Activated CD4-positive, alpha-beta T cell treated with anti-CD3 and anti-CD28 coated beads, Interleukin-2, amount 50 U/mL, for 16 hours (primary cell): ENCODE data around the gene PKIB.

Source experiments
- DNase-seq: peaks from one replicate; pipeline ENCODE4 v3.0.0-alpha.2; 2020

The PKIB gene

DNA sequence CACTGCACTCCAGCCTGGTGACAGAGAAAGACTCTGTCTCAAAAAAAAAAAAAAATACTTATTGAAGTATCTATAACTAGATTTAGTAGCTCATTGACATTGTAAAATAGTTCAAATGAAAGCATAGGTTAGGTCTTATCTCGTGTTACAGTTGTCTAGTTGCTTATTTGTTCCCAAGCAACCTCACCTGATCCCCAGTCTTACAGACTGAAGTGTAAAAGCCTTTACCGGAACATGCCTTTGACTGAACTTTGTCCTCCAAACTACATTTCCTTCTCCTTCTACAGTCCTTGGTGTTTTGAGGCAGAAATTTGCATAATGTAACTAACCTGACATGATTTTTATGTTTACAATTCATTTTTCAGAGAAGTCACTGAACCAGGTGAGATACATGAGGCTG is 61.0 kb downstream of the PKIB start:
- DNase-seq: no peak

- DNase-seq: no peak
These were observed 63.2 kb downstream of the PKIB start for GRCh38 chr6:122673343-122673961.

- no peak for DNase-seq
These were observed 65.9 kb downstream of the PKIB start for GRCh38 chr6:122676146-122676545.

DNA sequence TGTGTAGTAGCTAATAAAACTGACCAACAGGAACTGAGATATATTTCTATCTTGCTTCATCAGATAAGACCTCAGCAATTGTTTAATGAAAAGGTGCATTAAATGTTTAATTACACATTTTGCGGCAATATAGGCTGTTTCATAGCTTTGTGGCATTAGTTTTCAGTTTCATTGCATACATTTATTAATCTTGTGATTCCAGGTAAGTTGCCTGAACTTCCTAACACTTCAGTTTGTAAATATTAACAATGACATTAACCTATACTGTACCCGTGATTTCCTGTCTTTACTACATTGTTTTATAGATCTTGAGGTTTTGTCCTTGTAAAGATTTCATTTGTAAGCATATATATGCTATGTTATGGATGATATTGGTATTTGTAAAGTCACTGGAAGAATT is 66.5 kb downstream of the PKIB start:
- no peak for DNase-seq

DNA sequence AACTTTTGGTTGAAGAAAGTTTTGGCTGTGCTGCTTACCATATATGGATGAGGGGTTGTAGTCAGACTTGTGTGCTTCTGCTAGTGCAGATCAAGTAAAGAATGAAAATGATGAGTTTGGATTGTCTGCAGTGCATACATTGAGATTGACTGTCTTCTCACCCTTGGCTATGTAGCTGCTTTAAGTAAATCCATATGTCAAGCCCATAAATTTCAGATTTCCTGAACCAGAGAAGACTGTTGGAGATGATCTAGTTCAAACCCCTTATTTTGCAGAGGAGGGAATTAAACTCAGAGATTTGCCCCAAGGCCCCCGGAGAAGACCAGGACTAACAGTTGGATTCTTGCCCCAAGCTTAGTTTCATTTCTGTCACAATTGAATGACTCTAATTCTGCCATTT is 67.2 kb downstream of the PKIB start:
- no peak for DNase-seq

GRCh38 chr6:122678841-122679240 is 68.6 kb downstream of the PKIB start:
- DNase-seq: no peak

DNA sequence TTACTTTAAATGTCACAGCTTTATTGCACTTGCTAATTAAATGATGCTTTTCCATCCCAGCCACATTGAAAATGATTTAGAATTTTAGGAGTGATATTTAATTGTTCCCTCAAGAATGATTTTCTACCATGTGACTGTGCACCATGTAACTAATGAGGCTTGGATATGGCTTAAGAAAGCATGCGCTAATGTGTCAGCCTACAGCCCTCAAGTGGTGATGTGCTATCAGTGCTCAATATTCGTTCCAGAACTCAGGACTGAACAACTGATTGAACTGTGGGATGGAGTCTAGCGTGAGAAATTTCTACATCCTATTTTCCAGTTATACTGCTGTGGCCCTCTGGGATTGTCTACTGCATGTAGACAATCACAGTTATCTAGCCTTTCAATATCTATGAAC is 71.5 kb downstream of the PKIB start:
- no peak for DNase-seq

DNA sequence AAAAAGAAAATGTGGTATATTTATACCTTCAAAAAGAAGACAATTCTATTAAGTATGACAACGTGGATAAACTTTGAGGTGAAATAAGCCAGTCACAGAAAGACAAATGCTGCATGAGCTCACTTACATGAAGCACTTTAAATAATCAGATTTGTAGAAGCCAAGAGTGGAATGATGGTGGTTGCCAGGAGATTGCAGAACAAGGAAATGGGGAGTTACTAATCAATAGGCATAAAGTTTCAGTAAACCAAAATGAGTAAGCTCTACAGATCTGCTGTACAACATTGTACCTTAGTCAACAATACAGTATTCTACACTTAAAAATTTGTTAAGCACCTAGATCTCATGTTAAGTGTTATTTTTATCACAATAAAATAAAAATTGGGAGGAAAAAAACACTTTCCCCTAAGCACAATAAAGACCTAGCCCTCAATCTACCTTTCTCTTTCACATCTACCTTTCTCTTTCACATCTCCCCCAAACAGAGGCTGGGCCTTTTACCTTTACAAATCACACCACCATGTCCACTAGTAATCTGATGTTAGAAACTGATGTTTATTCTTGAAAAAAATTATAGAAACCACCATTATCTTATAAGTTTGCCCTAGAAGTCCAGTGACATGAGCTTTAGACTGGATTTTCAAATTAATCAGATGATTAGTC is 73.9 kb downstream of the PKIB start:
- DNase-seq: no peak

DNA sequence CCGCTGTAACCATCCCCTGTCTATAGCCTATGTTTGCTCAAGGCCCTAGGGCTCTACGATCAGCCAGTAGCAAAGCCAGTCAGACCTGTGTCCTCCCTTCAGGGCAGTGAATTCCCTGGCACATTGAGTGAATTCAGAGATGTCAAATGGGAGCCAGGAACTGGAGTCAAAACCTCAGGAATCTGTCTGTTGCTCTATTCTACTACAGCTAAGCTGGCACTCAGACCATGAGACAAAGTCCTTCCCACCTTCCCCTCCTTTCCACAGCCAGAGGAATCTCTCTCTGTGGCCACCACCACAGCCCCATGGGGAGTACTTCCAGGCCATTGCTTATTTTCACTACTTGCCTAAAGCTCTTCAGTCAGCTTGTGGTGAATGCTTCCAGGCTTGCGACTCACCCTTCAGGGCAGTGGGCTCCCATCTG is 82.0 kb downstream of the PKIB start:
- DNase-seq: no peak

DNA sequence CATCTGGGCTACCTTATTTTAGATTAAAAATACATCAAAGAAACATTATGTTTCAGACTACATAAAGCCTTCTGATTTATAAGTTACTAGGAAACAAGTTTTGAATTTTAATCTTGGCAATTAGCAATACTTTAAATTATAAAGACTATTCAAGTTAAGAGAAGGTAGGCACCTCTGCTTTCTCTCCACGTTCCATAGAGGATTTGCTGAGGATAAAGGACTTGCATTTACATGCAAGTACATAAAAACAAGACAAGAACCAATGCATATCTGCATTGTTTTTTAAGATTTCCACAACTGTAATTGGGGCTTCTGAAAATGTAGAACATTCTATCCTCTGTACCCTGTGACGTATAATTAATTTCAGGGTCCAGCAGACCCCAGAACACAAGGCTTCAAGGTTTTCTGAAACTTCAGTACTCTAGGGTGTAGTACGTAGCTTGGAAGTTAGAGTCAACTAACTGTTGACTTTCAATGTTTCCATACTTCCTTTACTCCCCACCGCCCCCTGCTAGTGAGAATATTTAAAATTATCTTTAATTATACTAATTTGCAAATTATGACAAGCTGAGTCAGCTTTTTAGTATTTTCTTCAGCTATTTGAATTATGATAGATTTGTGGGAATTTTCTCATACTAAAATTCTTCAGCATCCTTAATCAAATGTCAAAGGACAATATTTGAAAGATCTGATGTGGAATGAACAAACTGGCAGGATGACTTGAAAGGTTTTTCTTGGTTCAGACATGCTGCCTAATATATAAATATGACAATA is 82.8 kb downstream of the PKIB start:
- no peak for DNase-seq

GRCh38 chr6:122694075-122694474 is 83.9 kb downstream of the PKIB start:
- no peak for DNase-seq

DNA sequence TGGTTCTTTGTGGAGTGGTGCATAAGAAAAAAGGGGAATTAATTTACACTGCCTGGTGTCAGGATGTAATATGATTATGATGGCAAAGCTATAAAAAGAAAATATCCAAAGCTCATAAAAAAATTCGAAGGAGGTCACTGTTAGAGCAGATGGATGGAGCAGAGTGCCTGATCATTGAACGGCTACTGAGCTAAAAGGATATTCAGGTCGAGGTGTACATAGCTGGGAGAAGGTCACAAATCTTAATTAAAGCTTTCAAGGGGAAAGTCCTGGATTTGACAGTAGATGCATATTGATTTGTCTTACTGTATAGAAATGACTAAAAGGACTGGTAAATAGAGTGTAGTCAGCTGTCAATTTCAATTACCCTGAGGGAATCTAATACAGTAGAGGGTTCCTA is 84.4 kb downstream of the PKIB start:
- no peak for DNase-seq

DNA sequence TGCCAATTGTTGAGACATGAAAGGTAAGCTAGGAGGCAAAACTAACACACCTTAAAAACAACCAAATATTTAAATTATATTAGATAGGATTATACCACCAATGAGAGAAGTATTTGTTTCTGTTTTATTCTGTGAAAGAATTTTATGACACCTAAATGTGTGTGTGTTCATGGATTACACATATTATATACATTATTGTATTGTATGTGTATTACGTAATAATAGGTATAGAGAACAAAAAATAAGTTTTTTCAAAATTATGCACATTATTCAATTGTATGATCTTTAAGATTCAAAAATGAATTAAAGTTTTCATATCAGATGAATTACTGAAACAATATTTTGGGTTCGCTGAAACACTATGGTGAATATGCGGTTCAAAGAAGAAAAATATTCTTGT is 85.0 kb downstream of the PKIB start:
- DNase-seq: no peak

DNA sequence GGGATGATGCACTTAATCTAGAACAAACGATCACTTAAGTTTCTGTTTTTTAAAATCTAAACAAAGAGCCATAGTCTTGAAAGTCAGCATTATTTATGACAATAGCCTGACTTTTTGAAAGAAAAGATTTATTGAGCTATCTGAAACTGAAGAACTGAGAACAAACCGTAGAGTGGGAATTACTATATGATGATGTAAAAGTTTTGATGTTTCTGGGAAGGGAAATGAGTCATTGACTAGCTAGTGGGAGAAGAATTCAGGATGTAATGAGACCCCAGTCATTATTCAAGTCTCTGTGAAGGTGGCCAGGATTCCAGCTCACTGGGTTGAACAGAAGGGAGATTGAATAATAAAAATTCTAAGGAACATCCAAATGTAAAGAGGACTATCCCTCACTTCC is 85.9 kb downstream of the PKIB start:
- no peak for DNase-seq

DNA sequence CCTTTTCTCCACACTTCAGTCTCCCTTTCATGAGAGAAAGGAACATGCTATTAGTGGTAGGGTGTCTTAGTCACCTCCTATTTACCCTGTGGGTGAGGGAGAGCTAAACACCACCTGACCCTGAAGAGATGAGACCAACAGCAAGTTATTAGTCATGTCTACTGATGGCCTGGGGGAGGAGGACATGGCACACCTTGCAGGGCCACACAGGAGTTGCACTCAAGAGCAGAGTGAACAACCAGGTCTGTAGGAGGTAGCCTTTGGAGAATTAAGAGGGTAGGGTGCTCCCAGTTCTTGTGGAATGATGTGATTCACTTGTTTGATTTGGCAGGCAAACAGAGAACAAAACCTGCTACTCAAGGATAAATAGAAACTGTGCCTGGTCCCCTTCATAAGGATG is 86.6 kb downstream of the PKIB start:
- no peak for DNase-seq

DNA sequence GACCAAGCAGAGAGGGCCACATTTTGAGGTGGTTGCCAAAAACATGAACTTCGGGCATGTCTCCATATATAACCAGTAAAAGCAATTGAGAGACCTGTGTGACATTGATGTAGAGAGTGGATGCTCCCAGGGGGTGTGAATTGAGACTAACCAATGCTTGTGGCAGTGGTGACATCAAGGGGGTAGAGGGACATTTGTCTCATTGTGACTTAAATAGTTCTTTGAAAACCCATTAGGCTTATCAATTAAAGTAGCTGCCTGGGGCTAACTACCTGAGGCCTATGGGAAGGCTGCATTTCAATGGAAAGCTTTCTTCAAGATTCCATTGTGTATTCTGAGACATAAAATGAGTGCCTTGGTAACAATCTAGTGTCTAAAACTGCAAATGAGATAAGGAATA is 87.3 kb downstream of the PKIB start:
- DNase-seq: no peak

GRCh38 chr6:122701666-122702065 is 91.5 kb downstream of the PKIB start:
- no peak for DNase-seq

DNA sequence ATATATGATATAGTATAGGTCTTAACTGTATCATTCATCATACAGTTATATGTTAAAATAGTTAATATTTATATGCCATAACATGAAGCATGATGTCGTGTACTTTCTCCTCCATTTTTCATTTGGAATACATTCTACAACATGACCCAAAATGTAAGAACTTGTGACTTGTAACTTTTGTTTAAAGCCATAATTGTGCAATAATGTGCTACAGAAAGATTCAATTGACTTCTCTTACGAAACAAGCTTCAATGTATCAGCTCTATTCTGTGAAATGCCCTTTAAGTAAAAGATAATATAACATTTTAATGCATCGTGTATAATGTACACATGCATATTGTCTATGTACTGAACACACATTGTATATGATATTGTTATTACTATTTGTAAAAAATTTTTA is 92.6 kb downstream of the PKIB start:
- no peak for DNase-seq

- DNase-seq: no peak
These were observed 93.9 kb downstream of the PKIB start for GRCh38 chr6:122704066-122704465.

GRCh38 chr6:122709922-122710512 is 99.8 kb downstream of the PKIB start:
- DNase-seq: no peak

GRCh38 chr6:122710908-122711635 is 100.9 kb downstream of the PKIB start:
- no peak for DNase-seq

DNA sequence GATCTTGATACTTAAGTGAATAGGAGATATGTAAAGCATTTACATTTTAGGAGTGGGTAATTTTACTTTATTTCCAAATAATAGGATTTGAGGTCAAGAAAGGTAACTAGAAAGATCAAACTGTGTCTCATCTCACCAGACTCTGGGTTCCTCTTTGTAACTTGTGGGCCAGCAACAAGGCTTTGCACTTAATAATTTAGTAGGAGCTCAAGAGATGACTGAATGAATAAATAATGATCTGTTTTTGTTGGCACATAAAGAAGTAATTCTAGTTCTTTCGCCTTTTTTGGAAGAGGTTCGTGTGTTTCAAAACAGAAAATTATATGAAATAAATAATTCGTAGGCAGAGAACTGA is 101.9 kb downstream of the PKIB start:
- no peak for DNase-seq

DNA sequence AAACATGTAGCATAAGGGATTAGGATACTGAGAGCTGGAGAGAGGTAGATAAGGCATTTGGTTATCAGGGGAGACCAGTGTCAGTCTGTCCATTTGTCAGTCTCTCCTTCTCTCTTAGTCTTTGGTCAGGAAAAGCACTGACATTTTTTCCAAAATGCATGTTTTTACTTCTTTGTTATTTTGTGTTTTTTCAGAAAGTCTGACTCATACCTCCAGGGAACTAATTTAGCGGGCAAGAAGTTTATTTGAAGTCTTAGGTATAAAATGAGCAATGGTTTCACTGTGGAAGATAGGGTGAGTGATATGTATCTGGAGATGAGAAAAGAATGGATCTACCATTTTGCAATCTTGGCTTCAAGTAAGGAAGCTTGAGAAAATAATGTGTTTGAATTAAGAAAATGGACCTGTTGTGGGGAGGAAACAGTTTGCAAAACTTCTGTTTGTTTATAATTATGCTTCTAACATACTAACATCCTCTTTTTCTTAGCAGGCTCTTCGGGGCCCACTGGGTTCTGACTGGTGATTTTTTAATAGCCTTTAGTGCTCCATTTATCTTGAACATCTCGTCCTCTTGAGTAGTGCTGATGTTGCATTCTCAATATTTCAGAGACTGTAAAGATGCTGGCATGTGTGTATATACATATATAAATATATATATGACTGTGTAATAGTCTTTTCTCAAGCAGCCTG is 102.4 kb downstream of the PKIB start:
- DNase-seq: no peak
